IgD-negative memory B cell (primary cell): ENCODE data around the gene TAP2. TPM values are rescaled to one million over a fixed set of nuclear protein-coding genes. Genes with fewer than 3 reads are reported as not detected.
"Not testable (repeated sequence)": the region's sequence is repeated elsewhere in the genome, so short reads cannot be mapped to it uniquely, and the experiment has no call there.

ENCODE experiments used
- H3K27ac Mint-ChIP-seq, 3 donors: one replicate each; pipeline ENCODE4 v1.8.0; 2020 to 2022; ENCODE audit warnings: mild to moderate bottlenecking in 3 of 3, mixed read lengths in 3 of 3, moderate library complexity in 1 of 3
- H3K27me3 Mint-ChIP-seq: one replicate; pipeline ENCODE4 v1.8.0; 2021; ENCODE audit warnings: mixed read lengths
- H3K36me3 Mint-ChIP-seq: one replicate; pipeline ENCODE4 v1.8.0; 2020; ENCODE audit warnings: mild to moderate bottlenecking, mixed read lengths
- H3K4me1 Mint-ChIP-seq, 3 donors: one replicate each; pipeline ENCODE4 v1.8.0; 2020 to 2022; ENCODE audit warnings: mixed read lengths in 3 of 3, mild to moderate bottlenecking in 1 of 3
- H3K4me3 Mint-ChIP-seq, 4 donors: one replicate each; pipeline ENCODE4 v1.8.0; 2020 to 2022; ENCODE audit warnings: mild to moderate bottlenecking in 4 of 4, mixed read lengths in 4 of 4, moderate library complexity in 3 of 4
- H3K9me3 Mint-ChIP-seq, 3 donors: one replicate each; pipeline ENCODE4 v1.8.0; 2020 to 2021; ENCODE audit warnings: mixed read lengths in 3 of 3, mild to moderate bottlenecking in 1 of 3
- polyA plus RNA-seq: library from polyadenylated mRNA; unstranded; fragments of 300-500 nt; fragmentation: Illumina TruSeq; gene quantifications from one replicate; pipeline ENCODE4 v1.2.3, GENCODE V29; 2021

The TAP2 gene
- polyA plus RNA-seq, 1 donor from 2014 or later = 26.8 TPM

GRCh38 chr6:32833664-32834063, 4.9 kb downstream of the TAP2 start:
- Mint-ChIP-seq H3K4me3 (peak overlapping the region in 1 of 4 donors; percentile 75), H3K9me3 (no peaks in the 10 kb centered on the region), H3K27me3 (no peaks in the 10 kb centered on the region), H3K36me3 (peaks cover 6% of the 10 kb centered on the region), H3K4me1 (peaks cover 26 to 35% (median 30%) of the 10 kb centered on the region in 3 donors), H3K27ac (peak overlapping the region in 1 of 3 donors; percentile 67)

GRCh38 chr6:32832535-32832934, 6.0 kb downstream of the TAP2 start:
- no peak overlapping the region for H3K27ac Mint-ChIP-seq
- no peak overlapping the region for H3K4me3 Mint-ChIP-seq

DNA sequence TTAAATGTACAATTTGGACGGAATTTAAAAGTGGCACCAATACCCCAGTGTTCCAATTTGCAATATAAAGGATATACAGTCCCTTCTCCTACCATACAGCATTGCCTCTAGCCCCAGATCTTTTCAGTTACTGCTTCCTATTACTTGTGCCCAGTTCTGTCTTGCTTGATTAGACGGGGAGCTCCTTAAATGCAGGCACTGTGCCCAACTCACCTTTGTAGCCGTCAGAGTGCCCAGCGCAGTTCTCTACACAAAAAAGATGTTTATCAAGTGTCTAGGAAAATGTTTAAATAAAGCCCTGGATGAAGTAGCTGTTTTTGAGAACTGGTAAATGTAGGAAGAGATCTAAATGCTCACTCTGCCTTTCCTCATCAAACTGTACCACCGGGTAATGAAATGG, 7.6 kb downstream of the TAP2 start:
- H3K9me3 Mint-ChIP-seq = no peaks in the 10 kb centered on the region
- no peak overlapping the region for H3K4me3 Mint-ChIP-seq
- peaks cover 4% of the 10 kb centered on the region for H3K36me3 Mint-ChIP-seq
- H3K27me3 Mint-ChIP-seq = no peaks in the 10 kb centered on the region
- peak overlapping the region in 1 of 3 donors; percentile 86 for H3K27ac Mint-ChIP-seq
- H3K4me1 Mint-ChIP-seq = peaks cover 13 to 18% (median 17%) of the 10 kb centered on the region in 3 donors

More at GRCh38 chr6:32832535-32832934, 6.0 kb downstream of the TAP2 start:
- Mint-ChIP-seq H3K36me3 (peaks cover 6% of the 10 kb centered on the region), H3K9me3 (no peaks in the 10 kb centered on the region), H3K27me3 (no peaks in the 10 kb centered on the region), H3K4me1 (peaks cover 27 to 33% (median 29%) of the 10 kb centered on the region in 3 donors)

DNA sequence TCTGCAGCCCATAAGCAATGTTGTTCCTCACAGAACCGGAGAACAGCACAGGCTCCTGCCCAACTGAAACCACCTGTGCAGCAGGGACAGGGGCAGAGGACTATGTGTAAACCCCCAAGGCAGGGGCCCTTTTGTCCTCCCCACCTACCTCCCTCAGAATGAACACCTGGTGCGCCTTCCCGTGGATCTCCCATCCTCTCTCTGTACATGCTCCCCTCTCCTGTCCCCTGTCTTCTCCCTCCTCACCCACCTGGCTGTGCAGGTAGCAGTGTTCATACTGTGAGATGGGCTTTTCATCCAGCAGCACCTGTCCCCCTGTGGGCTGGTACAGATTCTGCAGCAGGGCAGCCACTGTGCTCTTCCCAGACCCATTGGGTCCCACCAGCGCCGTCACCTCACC, 8.5 kb downstream of the TAP2 start:
- Mint-ChIP-seq H3K36me3 (no peaks in the 10 kb centered on the region), H3K27ac (no peak overlapping the region), H3K27me3 (no peaks in the 10 kb centered on the region), H3K9me3 (no peaks in the 10 kb centered on the region), H3K4me3 (no peak overlapping the region), H3K4me1 (peaks cover 13 to 17% (median 13%) of the 10 kb centered on the region in 3 donors)

DNA sequence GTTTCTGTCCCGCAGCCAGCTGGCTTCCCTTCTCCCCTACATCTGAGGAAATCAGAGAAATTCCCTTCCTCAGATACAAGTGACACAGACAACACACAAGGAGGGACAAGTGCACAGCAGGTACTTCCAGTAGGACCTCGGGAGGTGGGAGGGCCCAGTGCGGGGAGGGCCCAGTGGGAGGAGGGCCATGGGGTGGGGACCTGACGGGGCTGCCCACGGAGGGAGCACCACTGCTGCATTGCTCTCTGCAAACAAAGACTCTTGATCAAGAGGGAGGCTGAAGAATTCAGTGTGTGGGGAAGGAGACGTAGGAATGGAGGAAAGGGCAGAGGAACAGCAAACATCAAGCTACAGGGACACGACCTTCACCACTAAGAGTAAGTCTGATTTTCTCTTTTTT, 9.0 kb downstream of the TAP2 start:
- Mint-ChIP-seq H3K36me3 (no peaks in the 10 kb centered on the region), H3K27me3 (no peaks in the 10 kb centered on the region), H3K27ac (no peak overlapping the region), H3K9me3 (no peaks in the 10 kb centered on the region), H3K4me3 (no peak overlapping the region), H3K4me1 (peaks cover 9 to 17% (median 13%) of the 10 kb centered on the region in 3 donors)

GRCh38 chr6:32827025-32827424, 11.5 kb downstream of the TAP2 start:
- no peak overlapping the region for H3K27ac Mint-ChIP-seq
- H3K36me3 Mint-ChIP-seq = no peaks in the 10 kb centered on the region
- no peaks in the 10 kb centered on the region for H3K27me3 Mint-ChIP-seq
- H3K4me1 Mint-ChIP-seq = peaks cover 3 to 14% (median 4%) of the 10 kb centered on the region in 3 donors
- no peak overlapping the region for H3K4me3 Mint-ChIP-seq
- H3K9me3 Mint-ChIP-seq = no peaks in the 10 kb centered on the region

DNA sequence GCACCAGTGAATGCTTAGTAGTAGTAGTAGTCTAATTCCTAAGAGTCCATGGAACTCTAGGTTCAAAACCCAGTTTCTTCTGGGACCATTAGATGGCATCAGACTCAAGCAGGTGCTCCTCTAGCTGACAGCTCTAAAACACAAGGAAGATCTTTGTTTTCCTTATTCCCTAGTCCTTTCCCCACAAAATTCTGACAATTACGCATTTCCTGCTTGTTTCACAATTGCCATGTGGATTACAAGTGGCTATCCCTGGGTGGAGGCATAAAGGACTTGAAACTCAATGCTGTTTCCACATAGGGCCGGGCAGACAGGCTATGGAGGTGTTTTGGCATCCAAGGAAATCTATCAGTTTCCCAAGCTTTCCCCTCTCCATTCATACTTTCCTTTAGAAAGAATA, 12.6 kb downstream of the TAP2 start:
- H3K27me3 Mint-ChIP-seq = no peaks in the 10 kb centered on the region
- no peak overlapping the region for H3K4me3 Mint-ChIP-seq
- H3K36me3 Mint-ChIP-seq = no peaks in the 10 kb centered on the region
- H3K9me3 Mint-ChIP-seq = no peaks in the 10 kb centered on the region
- peak overlapping the region in 1 of 3 donors; percentile 13 for H3K27ac Mint-ChIP-seq
- H3K4me1 Mint-ChIP-seq = peaks cover 8 to 18% (median 11%) of the 10 kb centered on the region in 3 donors

- peak overlapping the region in 2 of 4 donors; percentile 11 to 74 for H3K4me3 Mint-ChIP-seq
- H3K27ac Mint-ChIP-seq = peak overlapping the region in 1 of 3 donors; percentile 69
- H3K9me3 Mint-ChIP-seq = no peaks in the 10 kb centered on the region
- no peaks in the 10 kb centered on the region for H3K27me3 Mint-ChIP-seq
- peaks cover 43 to 50% (median 47%) of the 10 kb centered on the region in 3 donors for H3K4me1 Mint-ChIP-seq
- H3K36me3 Mint-ChIP-seq = peaks cover 3% of the 10 kb centered on the region
These were observed 18.8 kb downstream of the TAP2 start for GRCh38 chr6:32819729-32820128.

GRCh38 chr6:32818867-32819266, 19.7 kb downstream of the TAP2 start:
- peaks cover 5% of the 10 kb centered on the region for H3K36me3 Mint-ChIP-seq
- H3K4me3 Mint-ChIP-seq = peak overlapping the region in 3 of 4 donors; percentile 11 to 53 (median 17)
- H3K27ac Mint-ChIP-seq = no peak overlapping the region
- peaks cover 49 to 55% (median 51%) of the 10 kb centered on the region in 3 donors for H3K4me1 Mint-ChIP-seq
- H3K9me3 Mint-ChIP-seq = no peaks in the 10 kb centered on the region
- no peaks in the 10 kb centered on the region for H3K27me3 Mint-ChIP-seq

GRCh38 chr6:32816746-32817204, 21.8 kb downstream of the TAP2 start, which contains the start of gene HLA-DOB:
TSS of gene HLA-DOB (minus strand) at chr6:32817002. CDS start at chr6:32816951, 51 bp downstream.
- H3K27ac Mint-ChIP-seq = peak within 1 kb of the TSS; percentile 83 to 98 (median 90)
- no peaks in the 10 kb centered on the region for H3K9me3 Mint-ChIP-seq
- peak within 1 kb of the TSS; percentile 93 to 99 (median 98) for H3K4me3 Mint-ChIP-seq
- no peaks in the 10 kb centered on the region for H3K27me3 Mint-ChIP-seq
- H3K4me1 Mint-ChIP-seq = peaks cover 55 to 70% (median 57%) of the 10 kb centered on the region in 3 donors
- peaks cover 11% of the 10 kb centered on the region for H3K36me3 Mint-ChIP-seq

DNA sequence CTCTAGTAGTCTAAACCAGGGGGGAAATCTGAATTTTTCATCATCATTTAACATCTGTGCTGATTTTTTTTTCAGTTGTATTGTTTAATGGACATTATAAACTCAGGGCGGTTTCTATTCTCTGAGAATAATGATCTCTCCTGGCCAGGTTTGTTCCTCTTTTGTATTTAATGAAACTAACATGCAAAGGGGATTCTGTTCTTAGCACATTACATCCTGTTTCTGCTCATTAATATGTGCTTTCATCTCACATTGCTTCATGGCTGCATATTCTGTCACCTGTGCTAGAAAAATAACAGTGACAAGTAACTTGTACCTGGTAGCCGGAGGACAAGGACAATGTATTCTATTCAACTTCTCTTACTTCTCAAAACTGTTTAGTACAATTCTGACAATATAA, 22.5 kb downstream of the TAP2 start:
- H3K27me3 Mint-ChIP-seq = no peaks in the 10 kb centered on the region
- H3K36me3 Mint-ChIP-seq = peaks cover 11% of the 10 kb centered on the region
- peak overlapping the region; percentile 93 to 99 (median 98) for H3K4me3 Mint-ChIP-seq
- H3K27ac Mint-ChIP-seq = peak overlapping the region; percentile 83 to 98 (median 90)
- H3K9me3 Mint-ChIP-seq = no peaks in the 10 kb centered on the region
- H3K4me1 Mint-ChIP-seq = peaks cover 49 to 62% (median 50%) of the 10 kb centered on the region in 3 donors

DNA sequence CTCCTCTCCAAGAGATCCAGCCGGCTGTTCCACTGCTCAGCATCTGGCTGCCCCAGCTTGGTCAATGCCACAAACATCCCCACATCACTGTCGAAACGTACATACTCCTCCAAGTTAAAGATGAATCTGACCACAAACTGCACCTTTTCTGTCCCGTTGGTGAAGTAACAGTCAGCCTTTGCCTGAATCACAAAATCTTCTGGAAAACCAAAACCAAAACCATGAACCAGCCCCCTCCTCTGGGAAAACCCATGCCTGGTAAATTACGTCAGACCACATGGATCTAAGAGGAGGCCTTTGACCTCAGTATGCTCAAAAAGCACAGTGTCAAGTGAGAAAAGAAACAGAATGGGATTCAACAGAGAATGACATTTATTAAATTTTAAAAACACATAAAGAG, 23.4 kb downstream of the TAP2 start:
- Mint-ChIP-seq H3K27ac (peak overlapping the region; percentile 83 to 90 (median 86)), H3K4me1 (peaks cover 48 to 58% (median 48%) of the 10 kb centered on the region in 3 donors), H3K9me3 (no peaks in the 10 kb centered on the region), H3K27me3 (no peaks in the 10 kb centered on the region), H3K36me3 (peaks cover 11% of the 10 kb centered on the region), H3K4me3 (peak overlapping the region; percentile 93 to 99 (median 98))

GRCh38 chr6:32814145-32814544, 24.4 kb downstream of the TAP2 start:
- H3K27ac Mint-ChIP-seq = peak overlapping the region; percentile 40 to 83 (median 69)
- no peaks in the 10 kb centered on the region for H3K9me3 Mint-ChIP-seq
- peaks cover 11% of the 10 kb centered on the region for H3K36me3 Mint-ChIP-seq
- H3K27me3 Mint-ChIP-seq = no peaks in the 10 kb centered on the region
- peaks cover 39 to 51% (median 43%) of the 10 kb centered on the region in 3 donors for H3K4me1 Mint-ChIP-seq
- peak overlapping the region; percentile 93 to 99 (median 98) for H3K4me3 Mint-ChIP-seq

GRCh38 chr6:32809171-32809570, 29.4 kb downstream of the TAP2 start:
- H3K4me1 Mint-ChIP-seq = peaks cover 17 to 31% (median 20%) of the 10 kb centered on the region in 3 donors
- peaks cover 0 to 11% (median 2%) of the 10 kb centered on the region in 3 donors for H3K9me3 Mint-ChIP-seq
- H3K36me3 Mint-ChIP-seq = peaks cover 8% of the 10 kb centered on the region
- H3K27me3 Mint-ChIP-seq = peaks cover 1% of the 10 kb centered on the region
- no peak overlapping the region for H3K4me3 Mint-ChIP-seq
- no peak overlapping the region for H3K27ac Mint-ChIP-seq

- peaks cover 1% of the 10 kb centered on the region for H3K27me3 Mint-ChIP-seq
- H3K27ac Mint-ChIP-seq = peak overlapping the region in 1 of 3 donors; percentile 67
- H3K9me3 Mint-ChIP-seq = peaks cover 0 to 17% (median 8%) of the 10 kb centered on the region in 3 donors
- no peak overlapping the region for H3K4me3 Mint-ChIP-seq
- H3K4me1 Mint-ChIP-seq = peaks cover 7 to 23% (median 16%) of the 10 kb centered on the region in 3 donors
- H3K36me3 Mint-ChIP-seq = peaks cover 3% of the 10 kb centered on the region
These were observed 31.4 kb downstream of the TAP2 start for GRCh38 chr6:32807020-32807580.

GRCh38 chr6:32805404-32805803, 33.1 kb downstream of the TAP2 start:
- not testable (repeated sequence) for H3K27ac Mint-ChIP-seq, H3K4me3 Mint-ChIP-seq, H3K27me3 Mint-ChIP-seq, H3K36me3 Mint-ChIP-seq
- Mint-ChIP-seq H3K4me1 (peaks cover 2 to 20% (median 12%) of the 10 kb centered on the region in 3 donors), H3K9me3 (peaks cover 0 to 23% (median 8%) of the 10 kb centered on the region in 3 donors)
